ENCODE results near the gene LAMA4. TPM values are rescaled to one million over a fixed set of nuclear protein-coding genes. Genes with fewer than 3 reads are reported as not detected.

Gene LAMA4
- total and polyA plus RNA-seq, 2 of the 13 experiments (the other 11 are each of a cell fraction or from before 2014, with no cell fraction given), result not detected

- TF ChIP-seq, protein P1, sequence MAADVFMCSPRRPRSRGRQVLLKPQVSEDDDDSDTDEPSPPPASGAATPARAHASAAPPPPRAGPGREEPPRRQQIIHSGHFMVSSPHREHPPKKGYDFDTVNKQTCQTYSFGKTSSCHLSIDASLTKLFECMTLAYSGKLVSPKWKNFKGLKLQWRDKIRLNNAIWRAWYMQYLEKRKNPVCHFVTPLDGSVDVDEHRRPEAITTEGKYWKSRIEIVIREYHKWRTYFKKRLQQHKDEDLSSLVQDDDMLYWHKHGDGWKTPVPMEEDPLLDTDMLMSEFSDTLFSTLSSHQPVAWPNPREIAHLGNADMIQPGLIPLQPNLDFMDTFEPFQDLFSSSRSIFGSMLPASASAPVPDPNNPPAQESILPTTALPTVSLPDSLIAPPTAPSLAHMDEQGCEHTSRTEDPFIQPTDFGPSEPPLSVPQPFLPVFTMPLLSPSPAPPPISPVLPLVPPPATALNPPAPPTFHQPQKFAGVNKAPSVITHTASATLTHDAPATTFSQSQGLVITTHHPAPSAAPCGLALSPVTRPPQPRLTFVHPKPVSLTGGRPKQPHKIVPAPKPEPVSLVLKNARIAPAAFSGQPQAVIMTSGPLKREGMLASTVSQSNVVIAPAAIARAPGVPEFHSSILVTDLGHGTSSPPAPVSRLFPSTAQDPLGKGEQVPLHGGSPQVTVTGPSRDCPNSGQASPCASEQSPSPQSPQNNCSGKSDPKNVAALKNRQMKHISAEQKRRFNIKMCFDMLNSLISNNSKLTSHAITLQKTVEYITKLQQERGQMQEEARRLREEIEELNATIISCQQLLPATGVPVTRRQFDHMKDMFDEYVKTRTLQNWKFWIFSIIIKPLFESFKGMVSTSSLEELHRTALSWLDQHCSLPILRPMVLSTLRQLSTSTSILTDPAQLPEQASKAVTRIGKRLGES (CRISPR knock-in tag; IDR thresholded peaks at IDR 0.05; ENCODE audit: borderline replicate concordance), result no peak
- TF ChIP-seq ZNF253 (CRISPR knock-in tag; IDR thresholded peaks at IDR 0.05; ENCODE audit: borderline replicate concordance) (no peak), CREM (IDR thresholded peaks at IDR 0.05) (peak; percentile 54), CREM (CRISPR knock-in tag; IDR thresholded peaks at IDR 0.05) (no peak), MAFG (CRISPR knock-in tag; IDR thresholded peaks at IDR 0.05) (no peak), SRSF9 (IDR thresholded peaks at IDR 0.05; ENCODE audit: borderline replicate concordance, insufficient read depth, low read depth, low read length, poor library complexity, severe bottlenecking) (no peak), FOSL1 (CRISPR knock-in tag; IDR thresholded peaks at IDR 0.05; ENCODE audit: borderline replicate concordance) (no peak), ZNF292 (CRISPR knock-in tag; IDR thresholded peaks at IDR 0.05; ENCODE audit: borderline replicate concordance, low read depth) (no peak; the same call in none of the 2 replicates), HHEX (CRISPR knock-in tag; IDR thresholded peaks at IDR 0.05) (no peak), PAX8 (CRISPR knock-in tag; IDR thresholded peaks at IDR 0.05; ENCODE audit: borderline replicate concordance) (no peak), STAT6 (CRISPR knock-in tag; IDR thresholded peaks at IDR 0.05; ENCODE audit: borderline replicate concordance) (0 out of 2 replicates have a peak, but pooled peaks have one; percentile 76), ZNF512B (CRISPR knock-in tag; IDR thresholded peaks at IDR 0.05; ENCODE audit: borderline replicate concordance) (peak; percentile 70; the same call in 1 of the 2 replicates), ZNF557 (CRISPR knock-in tag; IDR thresholded peaks at IDR 0.05) (no peak)
- TF ChIP-seq, protein P2, sequence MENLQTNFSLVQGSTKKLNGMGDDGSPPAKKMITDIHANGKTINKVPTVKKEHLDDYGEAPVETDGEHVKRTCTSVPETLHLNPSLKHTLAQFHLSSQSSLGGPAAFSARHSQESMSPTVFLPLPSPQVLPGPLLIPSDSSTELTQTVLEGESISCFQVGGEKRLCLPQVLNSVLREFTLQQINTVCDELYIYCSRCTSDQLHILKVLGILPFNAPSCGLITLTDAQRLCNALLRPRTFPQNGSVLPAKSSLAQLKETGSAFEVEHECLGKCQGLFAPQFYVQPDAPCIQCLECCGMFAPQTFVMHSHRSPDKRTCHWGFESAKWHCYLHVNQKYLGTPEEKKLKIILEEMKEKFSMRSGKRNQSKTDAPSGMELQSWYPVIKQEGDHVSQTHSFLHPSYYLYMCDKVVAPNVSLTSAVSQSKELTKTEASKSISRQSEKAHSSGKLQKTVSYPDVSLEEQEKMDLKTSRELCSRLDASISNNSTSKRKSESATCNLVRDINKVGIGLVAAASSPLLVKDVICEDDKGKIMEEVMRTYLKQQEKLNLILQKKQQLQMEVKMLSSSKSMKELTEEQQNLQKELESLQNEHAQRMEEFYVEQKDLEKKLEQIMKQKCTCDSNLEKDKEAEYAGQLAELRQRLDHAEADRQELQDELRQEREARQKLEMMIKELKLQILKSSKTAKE (CRISPR knock-in tag; IDR thresholded peaks at IDR 0.05; ENCODE audit: borderline replicate concordance), result no peak
- TF ChIP-seq, protein P3, sequence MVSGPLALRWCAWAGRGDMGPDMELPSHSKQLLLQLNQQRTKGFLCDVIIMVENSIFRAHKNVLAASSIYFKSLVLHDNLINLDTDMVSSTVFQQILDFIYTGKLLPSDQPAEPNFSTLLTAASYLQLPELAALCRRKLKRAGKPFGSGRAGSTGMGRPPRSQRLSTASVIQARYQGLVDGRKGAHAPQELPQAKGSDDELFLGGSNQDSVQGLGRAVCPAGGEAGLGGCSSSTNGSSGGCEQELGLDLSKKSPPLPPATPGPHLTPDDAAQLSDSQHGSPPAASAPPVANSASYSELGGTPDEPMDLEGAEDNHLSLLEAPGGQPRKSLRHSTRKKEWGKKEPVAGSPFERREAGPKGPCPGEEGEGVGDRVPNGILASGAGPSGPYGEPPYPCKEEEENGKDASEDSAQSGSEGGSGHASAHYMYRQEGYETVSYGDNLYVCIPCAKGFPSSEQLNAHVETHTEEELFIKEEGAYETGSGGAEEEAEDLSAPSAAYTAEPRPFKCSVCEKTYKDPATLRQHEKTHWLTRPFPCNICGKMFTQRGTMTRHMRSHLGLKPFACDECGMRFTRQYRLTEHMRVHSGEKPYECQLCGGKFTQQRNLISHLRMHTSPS (CRISPR knock-in tag; IDR thresholded peaks at IDR 0.05; ENCODE audit: low read depth), result no peak
Measured at GRCh38 chr6:112087136-112087911, 167.0 kb downstream of the LAMA4 start, which contains the start of the genes FAM229B and TUBE1 (continued).
